HepG2 (cell line): ENCODE measurements around the gene POLE. TPM values are rescaled to one million over a fixed set of nuclear protein-coding genes. Genes with fewer than 3 reads are reported as not detected.
A peak's percentile ranks its signal among the peaks of the same experiment; 100 is the strongest.

Experiments used
- CCAR2 ChIP-seq: fragments of 200-400 bp; formaldehyde crosslinking; optimal IDR thresholded peaks from 2 replicates; pipeline ENCODE3; 2018; ENCODE audit warnings: low read depth, mild to moderate bottlenecking, low read length, moderate library complexity
- CREM ChIP-seq, 2 experiments: sonication (generic) in 1 of 2; formaldehyde crosslinking in 1 of 2; IDR thresholded peaks; 2 replicates each; pipeline versions ENCODE4 v1.4.0 to v1.6.1; 2016 to 2020; ENCODE audit warnings: antibody characterized with exemption in 1 of 2, mild to moderate bottlenecking in 1 of 2, missing genetic modification reagents in 1 of 2
- HNF1B ChIP-seq: sonication (generic); formaldehyde crosslinking; IDR thresholded peaks from 2 replicates; pipeline ENCODE4 v1.5.1; 2020; ENCODE audit warnings: mild to moderate bottlenecking, moderate library complexity, missing genetic modification reagents
- JDP2 ChIP-seq: sonication (generic); formaldehyde crosslinking; IDR thresholded peaks from 2 replicates; pipeline ENCODE4 v1.8.1; 2022; ENCODE audit warnings: missing genetic modification reagents, borderline replicate concordance
- MAZ ChIP-seq, 2 experiments: sonication (generic) in 1 of 2; formaldehyde crosslinking in 1 of 2; IDR thresholded peaks; 2 replicates each; pipeline versions ENCODE4 v1.5.0 to v1.6.1; 2012 to 2020; ENCODE audit warnings: low read depth in 2 of 2, mild to moderate bottlenecking in 2 of 2, borderline replicate concordance in 1 of 2, improper control_type of control experiment in 1 of 2, low read length in 1 of 2, missing genetic modification reagents in 1 of 2, moderate library complexity in 1 of 2
- MBD4 ChIP-seq: IDR thresholded peaks from 2 replicates; pipeline ENCODE4 v1.6.1; 2012; ENCODE audit warnings: low read length, inconsistent platforms, borderline replicate concordance
- MXD3 ChIP-seq: IDR thresholded peaks from 2 replicates; pipeline ENCODE4 v1.6.1; 2016; ENCODE audit warnings: mild to moderate bottlenecking, missing biosample characterization, missing genetic modification reagents
- PATZ1 ChIP-seq: sonication (generic); formaldehyde crosslinking; IDR thresholded peaks from 2 replicates; pipeline ENCODE4 v1.4.0; 2020; ENCODE audit warnings: missing genetic modification reagents
- RXRA ChIP-seq: sonication (generic); formaldehyde crosslinking; IDR thresholded peaks from 2 replicates; pipeline ENCODE4 v1.5.1; 2020; ENCODE audit warnings: missing genetic modification reagents
- ZNF441 ChIP-seq: sonication (generic); formaldehyde crosslinking; IDR thresholded peaks from 2 replicates; pipeline ENCODE4 v1.7.0; 2021; ENCODE audit warnings: missing genetic modification reagents, borderline replicate concordance
- ZNF530 ChIP-seq: sonication (generic); formaldehyde crosslinking; IDR thresholded peaks from 2 replicates; pipeline ENCODE4 v1.5.0; 2020; ENCODE audit warnings: low read depth, mild to moderate bottlenecking, missing genetic modification reagents
- ZNF616 ChIP-seq: sonication (generic); formaldehyde crosslinking; IDR thresholded peaks from 2 replicates; pipeline ENCODE4 v1.5.0; 2020; ENCODE audit warnings: low read depth, mild to moderate bottlenecking, missing genetic modification reagents
- ZNF687 ChIP-seq: sonication (generic); formaldehyde crosslinking; IDR thresholded peaks from 2 replicates; pipeline ENCODE4 v1.5.1; 2020; ENCODE audit warnings: mild to moderate bottlenecking, missing genetic modification reagents, moderate library complexity
- ZNF800 ChIP-seq: sonication (generic); formaldehyde crosslinking; IDR thresholded peaks from 2 replicates; pipeline ENCODE4 v1.4.0; 2020; ENCODE audit warnings: missing genetic modification reagents
- ZSCAN12 ChIP-seq: sonication (generic); formaldehyde crosslinking; IDR thresholded peaks from 2 replicates; pipeline ENCODE4 v1.9.0; 2021; ENCODE audit warnings: mild to moderate bottlenecking, missing genetic modification reagents
- ZSCAN31 ChIP-seq: sonication (generic); formaldehyde crosslinking; IDR thresholded peaks from 2 replicates; pipeline ENCODE4 v1.5.0; 2020; ENCODE audit warnings: low read depth, mild to moderate bottlenecking, missing genetic modification reagents
- polyA plus RNA-seq, 8 experiments: library from polyadenylated mRNA; depleted of rRNA in 3 of 8; stranded (reverse) in 7 of 8; unstranded in 1 of 8; fragments of >200 nt; fragmentation: Illumina TruSeq in 4 of 8; extraction: Trizol in 4 of 8; gene quantifications; 2 replicates each; pipeline versions ENCODE4 v1.2.1 to v1.2.3, GENCODE V29; 2011 to 2016; ENCODE audit warnings: low read depth in 4 of 8, missing spikeins in 1 of 8, mixed read lengths in 1 of 8; ENCODE audit not compliant: insufficient read depth in 1 of 8
- total RNA-seq, 5 experiments: library from RNA; depleted of rRNA; stranded (reverse); fragments of >200 nt; fragmentation: Illumina TruSeq; extraction: Trizol; gene quantifications; 2 replicates each; pipeline ENCODE4 v1.2.3, GENCODE V29; 2016; ENCODE audit warnings: low read depth in 1 of 5

The POLE gene
- total and polyA plus RNA-seq, 2 of the 13 experiments (the other 11 are each of a cell fraction or from before 2014, with no cell fraction given) = 25.3 to 52.2 TPM

GRCh38 chr12:132608231-132609171 is 78.6 kb downstream of the POLE start (continued):
- TF ChIP-seq HNF1B (peak; percentile 16), MAZ (IDR thresholded peaks at IDR 0.05; ENCODE audit: borderline replicate concordance, low read depth, low read length) (no peak), MAZ (CRISPR knock-in tag; IDR thresholded peaks at IDR 0.05; ENCODE audit: low read depth) (peak; percentile 36; the same call in 1 of the 2 replicates), ZNF687 (CRISPR knock-in tag) (peak; percentile 94), CCAR2 (no peak), ZSCAN12 (0 out of 2 replicates have a peak, but pooled peaks have one; percentile 51), ZNF616 (CRISPR knock-in tag) (0 out of 2 replicates have a peak, but pooled peaks have one; percentile 63), ZNF441 (CRISPR knock-in tag) (peak; percentile 78; the same call in 1 of the 2 replicates), CREM (IDR thresholded peaks at IDR 0.05) (peak; percentile 47), CREM (CRISPR knock-in tag; IDR thresholded peaks at IDR 0.05) (no peak), MXD3 (peak; percentile 50; the same call in 1 of the 2 replicates), JDP2 (CRISPR knock-in tag) (no peak), RXRA (CRISPR knock-in tag) (peak; percentile 82), MBD4 (no peak), ZNF530 (0 out of 2 replicates have a peak, but pooled peaks have one; percentile 53), PATZ1 (CRISPR knock-in tag) (peak; percentile 47; the same call in 1 of the 2 replicates), ZSCAN31 (CRISPR knock-in tag) (no peak), ZNF800 (CRISPR knock-in tag) (peak; percentile 59; the same call in 1 of the 2 replicates)
